HG03521 (cell line): ENCODE results near the gene CROCC2.

Source experiments
- ATAC-seq: cut with Tn5 transposase; IDR thresholded peaks from one replicate; pipeline ENCODE4 v1.9.1; 2021; ENCODE audit warnings: mild to moderate bottlenecking, moderate library complexity; ENCODE audit not compliant: unreplicated experiment

Gene CROCC2

DNA sequence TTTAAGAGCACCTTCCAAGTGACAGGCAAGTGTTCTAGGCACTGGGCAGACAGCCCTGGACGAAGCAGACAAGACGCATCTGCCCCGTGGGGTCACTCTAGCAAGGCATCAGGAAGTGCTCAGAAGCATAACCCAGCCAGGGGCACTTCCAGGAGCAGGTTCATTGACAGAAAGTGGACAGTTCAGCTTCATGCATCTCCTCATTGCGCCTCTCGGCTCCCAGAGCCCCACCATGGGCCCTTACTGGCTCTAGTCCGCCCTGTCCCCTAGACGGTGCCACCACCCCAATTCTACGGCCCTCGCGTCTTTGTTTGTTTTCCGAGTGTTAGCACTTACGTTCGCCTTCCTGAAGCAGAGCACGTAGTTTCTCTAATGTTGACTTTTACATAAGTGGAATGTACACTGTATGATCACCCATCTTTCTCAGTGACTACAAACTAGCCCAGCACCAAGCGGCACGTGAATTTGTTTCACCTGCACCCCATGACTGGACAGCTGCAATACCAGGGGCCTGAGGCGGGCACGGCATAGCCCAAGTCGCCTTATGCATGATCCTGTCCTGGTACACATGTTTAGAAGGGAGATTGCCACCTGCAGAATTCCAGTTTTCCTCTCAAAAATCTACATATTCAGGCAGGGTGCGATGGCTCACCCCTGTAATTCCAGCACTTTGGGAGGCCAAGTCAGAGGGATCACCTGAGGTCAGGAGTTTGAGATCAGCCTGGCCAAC lies 125.5 kb downstream of the CROCC2 start:
- ATAC-seq: no peak

DNA sequence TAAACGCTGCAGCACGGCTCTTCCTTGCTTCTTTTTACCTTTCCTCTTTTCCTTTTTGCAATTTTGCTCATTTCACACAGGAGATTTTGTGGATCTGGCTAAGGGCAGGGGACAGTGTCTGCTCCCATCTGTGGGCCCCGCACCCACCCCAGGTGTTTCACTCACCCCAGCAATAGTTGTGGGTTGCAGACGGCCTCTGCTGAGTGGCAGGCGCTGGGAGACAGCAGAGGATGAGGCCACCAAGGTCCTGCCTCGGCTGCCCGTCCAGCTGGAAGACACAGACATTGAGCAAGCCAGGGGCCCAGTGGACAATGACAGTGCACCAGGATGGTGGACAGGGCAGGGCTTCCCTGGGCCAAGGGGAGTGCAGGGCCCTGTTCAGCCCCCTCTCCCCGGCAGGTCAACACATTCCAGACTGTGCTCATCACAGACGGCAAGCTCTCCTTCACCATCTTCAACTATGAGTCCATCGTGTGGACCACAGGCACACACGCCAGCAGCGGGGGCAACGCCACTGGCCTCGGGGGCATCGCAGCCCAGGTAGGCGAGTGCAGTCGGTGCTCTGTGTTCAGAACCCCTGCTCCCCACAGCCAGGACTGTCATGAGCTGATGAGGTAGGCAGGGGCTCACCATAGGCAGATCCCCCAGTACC lies 127.3 kb downstream of the CROCC2 start:
- no peak for ATAC-seq

DNA sequence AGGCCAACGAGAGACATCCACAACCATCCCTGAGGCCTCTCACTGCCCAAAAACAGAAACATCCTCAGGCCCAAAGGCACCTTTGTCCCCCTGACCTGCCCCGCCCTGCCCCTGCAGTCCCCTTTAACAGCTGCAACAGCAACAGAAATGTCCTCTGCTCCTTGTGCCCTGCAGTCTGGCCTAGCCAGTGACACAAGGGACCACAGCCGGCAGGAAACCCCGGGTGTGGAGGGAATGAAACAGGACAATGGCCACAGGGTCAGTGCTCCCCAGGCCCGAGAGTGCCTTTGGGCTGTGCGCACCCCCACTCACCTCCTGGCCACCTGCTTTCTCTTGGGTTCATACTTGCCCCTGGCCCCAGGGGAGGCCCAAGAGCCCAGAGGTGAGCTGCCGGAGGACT lies 127.9 kb downstream of the CROCC2 start:
- no peak for ATAC-seq

- no peak for ATAC-seq
These were observed 128.5 kb downstream of the CROCC2 start for GRCh38 chr2:241034490-241035141.

DNA sequence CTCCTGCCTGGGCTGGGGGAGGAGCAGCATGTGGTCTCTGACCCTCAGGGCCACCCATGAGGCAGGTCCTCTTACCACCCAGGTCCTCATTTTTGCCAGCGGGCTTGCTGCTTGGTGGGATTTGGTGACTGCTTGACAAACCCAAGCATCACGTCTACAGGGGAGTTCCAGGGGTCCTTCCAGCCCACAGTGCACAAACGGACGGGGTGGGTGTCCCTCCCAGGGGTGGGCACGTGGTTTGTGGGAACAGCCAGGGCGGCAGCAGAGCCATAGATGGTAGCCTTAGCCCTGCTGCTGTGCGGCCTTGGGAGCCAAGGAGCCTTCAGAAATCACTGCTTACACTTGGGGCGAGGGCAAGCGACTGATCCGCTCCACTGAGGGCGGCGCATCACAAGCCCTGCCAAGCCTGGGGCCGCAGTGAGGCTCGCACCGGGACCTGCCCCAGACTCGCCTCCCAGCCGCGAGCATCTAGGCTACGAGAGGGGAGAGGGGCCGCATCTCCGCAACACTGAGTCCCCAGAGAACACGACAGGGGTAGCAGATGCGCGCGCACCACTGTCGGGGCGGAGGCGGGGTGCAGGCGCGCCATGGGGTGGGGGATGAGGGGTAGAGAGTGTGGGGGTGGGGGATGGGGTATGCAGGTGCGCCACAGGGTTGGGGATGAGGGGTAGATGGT lies 129.1 kb downstream of the CROCC2 start:
- no peak for ATAC-seq

GRCh38 chr2:241035818-241036396 lies 129.8 kb downstream of the CROCC2 start:
- no peak for ATAC-seq

- peak; percentile 67 for ATAC-seq
These were observed 130.3 kb downstream of the CROCC2 start for GRCh38 chr2:241036397-241036963.

- ATAC-seq: no peak
These were observed 130.9 kb downstream of the CROCC2 start for GRCh38 chr2:241036964-241037421.

GRCh38 chr2:241037498-241037897 lies 131.4 kb downstream of the CROCC2 start:
- no peak for ATAC-seq

- no peak for ATAC-seq
These were observed 132.4 kb downstream of the CROCC2 start for GRCh38 chr2:241038374-241039180.

DNA sequence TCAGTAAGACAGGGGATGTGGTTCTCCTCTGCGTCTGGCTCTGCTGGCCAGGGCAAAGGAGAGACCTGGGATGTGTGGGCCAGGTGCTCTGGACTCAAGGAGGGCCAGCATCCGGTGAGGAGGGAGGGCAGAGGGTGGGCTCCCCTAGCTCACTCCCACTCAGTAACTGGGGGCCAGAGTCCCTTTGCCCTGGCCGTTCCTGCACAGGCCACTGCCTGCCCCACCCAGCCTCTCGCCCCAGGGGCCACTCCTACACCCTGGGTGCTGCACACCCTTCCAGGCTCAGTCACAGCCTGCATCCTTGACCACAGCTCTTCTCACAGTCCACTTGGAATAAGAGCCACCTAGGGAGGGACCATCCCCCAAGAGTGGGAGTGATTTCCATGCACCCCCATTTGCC lies 133.3 kb downstream of the CROCC2 start:
- no peak for ATAC-seq

GRCh38 chr2:241040081-241040803 lies 134.1 kb downstream of the CROCC2 start:
- ATAC-seq: no peak

DNA sequence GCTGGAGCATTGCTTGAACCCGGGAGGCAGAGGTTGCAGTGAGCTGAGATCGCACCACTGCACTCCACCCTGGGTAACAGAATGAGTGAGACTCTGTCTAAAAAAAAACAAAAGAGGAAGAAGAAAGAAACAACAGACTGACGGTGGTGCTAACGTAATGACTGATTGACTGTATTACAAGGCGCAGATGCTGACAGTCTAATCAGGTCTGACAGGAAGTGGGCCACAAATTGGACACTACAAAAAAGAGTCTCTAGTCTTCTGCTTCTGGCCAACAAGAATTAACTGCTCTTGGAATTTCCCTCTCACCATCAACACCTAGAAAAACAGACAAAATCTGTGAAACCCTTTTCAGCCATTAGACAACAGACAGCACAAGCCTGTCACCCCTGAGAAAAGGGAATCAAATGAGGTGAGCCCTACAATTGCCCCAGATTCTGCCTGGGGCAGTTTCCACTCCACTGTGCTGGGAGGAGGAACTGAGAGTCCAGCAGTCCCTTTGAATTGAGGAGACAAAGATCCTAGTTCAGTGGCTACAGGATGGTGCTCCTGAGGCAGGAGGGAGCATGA lies 135.5 kb downstream of the CROCC2 start:
- peak; percentile 56 for ATAC-seq
